ENCODE data around the gene ARHGAP18. TPM values are rescaled to one million over a fixed set of nuclear protein-coding genes. Genes with fewer than 3 reads are reported as not detected.

Gene ARHGAP18
- total RNA-seq, 4 donors from 2014 or later, result 5.1 to 12.7 (median 7.7) TPM

DNA sequence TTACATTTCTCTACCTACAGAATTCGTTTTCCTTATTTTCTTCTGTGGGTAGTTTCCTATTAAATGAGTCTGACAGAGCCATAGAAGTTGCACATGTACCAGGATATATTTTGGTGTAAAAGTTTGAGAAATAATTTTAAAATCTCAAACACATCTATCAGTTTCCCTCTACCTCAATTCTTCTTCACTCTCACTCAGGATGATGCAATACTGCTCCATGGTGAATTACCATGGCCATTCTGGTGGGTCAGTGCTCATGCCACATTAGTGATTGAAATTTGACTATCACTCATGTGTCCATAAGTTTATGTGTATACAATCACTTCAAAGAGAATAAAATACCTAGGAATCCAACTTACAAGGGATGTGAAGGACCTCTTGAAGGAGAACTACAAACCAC, 151.7 kb downstream of the ARHGAP18 start:
- 89 to 97% methylated on average over 1 of the region's 1 CpG for WGBS, 2 donors
- intact Hi-C loops (cut with DNase I; ENCODE audit: low total_unique reads), result no loop called here
- H3K4me3 ChIP-seq (ENCODE audit: low read depth, poor library complexity, severe bottlenecking), result no peak overlapping the region
- DNase-seq (ENCODE audit: low spot score in 2 of 2), result no peak
- no peak for TF ChIP-seq POLR2A (IDR thresholded peaks at IDR 0.05)
- TF ChIP-seq, protein P1, sequence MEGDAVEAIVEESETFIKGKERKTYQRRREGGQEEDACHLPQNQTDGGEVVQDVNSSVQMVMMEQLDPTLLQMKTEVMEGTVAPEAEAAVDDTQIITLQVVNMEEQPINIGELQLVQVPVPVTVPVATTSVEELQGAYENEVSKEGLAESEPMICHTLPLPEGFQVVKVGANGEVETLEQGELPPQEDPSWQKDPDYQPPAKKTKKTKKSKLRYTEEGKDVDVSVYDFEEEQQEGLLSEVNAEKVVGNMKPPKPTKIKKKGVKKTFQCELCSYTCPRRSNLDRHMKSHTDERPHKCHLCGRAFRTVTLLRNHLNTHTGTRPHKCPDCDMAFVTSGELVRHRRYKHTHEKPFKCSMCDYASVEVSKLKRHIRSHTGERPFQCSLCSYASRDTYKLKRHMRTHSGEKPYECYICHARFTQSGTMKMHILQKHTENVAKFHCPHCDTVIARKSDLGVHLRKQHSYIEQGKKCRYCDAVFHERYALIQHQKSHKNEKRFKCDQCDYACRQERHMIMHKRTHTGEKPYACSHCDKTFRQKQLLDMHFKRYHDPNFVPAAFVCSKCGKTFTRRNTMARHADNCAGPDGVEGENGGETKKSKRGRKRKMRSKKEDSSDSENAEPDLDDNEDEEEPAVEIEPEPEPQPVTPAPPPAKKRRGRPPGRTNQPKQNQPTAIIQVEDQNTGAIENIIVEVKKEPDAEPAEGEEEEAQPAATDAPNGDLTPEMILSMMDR (IDR thresholded peaks at IDR 0.05), result no peak

DNA sequence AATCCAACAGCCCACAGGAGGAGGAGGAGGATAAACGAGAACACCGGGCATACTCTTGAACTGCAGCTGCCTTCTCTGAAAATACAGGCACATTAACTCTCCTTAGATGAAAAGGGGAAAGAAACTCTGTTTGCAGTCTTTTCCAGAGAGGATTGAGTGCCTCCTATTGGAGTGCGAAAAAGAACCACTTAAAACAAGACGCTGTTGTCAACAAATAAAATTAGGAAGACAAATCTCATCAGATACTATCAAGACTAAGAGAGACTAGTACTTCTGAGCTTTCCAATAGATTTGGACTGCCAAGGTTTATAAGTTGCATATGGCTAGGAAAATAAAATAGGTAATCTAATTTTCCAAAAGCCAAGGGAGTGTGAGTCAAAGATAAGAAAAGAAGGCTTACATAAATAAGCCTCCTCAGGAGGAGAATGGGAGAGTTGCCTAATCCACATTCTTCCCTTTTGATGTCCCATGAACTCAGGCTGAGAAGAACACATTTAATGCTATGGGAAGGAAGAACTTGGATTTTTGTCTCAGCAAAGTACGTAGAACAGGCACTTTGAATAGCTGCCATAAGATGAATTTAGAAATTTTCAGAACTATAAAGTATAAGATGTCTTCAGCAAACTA, 154.7 kb downstream of the ARHGAP18 start:
- 84 to 92% methylated on average over 5 of the region's 5 CpGs for WGBS, 2 donors
- TF ChIP-seq POLR2A (IDR thresholded peaks at IDR 0.05), result no peak
- TF ChIP-seq, protein P1 (IDR thresholded peaks at IDR 0.05), result no peak
- intact Hi-C loops (cut with DNase I; ENCODE audit: low total_unique reads), result no loop called here
- DNase-seq (ENCODE audit: low spot score in 2 of 2), result no peak
- no peak overlapping the region for H3K4me3 ChIP-seq (ENCODE audit: low read depth, poor library complexity, severe bottlenecking)

GRCh38 chr6:129552413-129552812, 157.6 kb downstream of the ARHGAP18 start:
- DNase-seq (ENCODE audit: low spot score in 2 of 2), result no peak
- intact Hi-C loops (cut with DNase I; ENCODE audit: low total_unique reads), result no loop called here
- 89 to 100% methylated on average over 2 of the region's 2 CpGs for WGBS, 2 donors
- no peak overlapping the region for H3K4me3 ChIP-seq (ENCODE audit: low read depth, poor library complexity, severe bottlenecking)
- TF ChIP-seq, protein P1 (IDR thresholded peaks at IDR 0.05), result no peak
- no peak for TF ChIP-seq POLR2A (IDR thresholded peaks at IDR 0.05)

GRCh38 chr6:129551486-129551885, 158.5 kb downstream of the ARHGAP18 start:
- no peak for DNase-seq (ENCODE audit: low spot score in 2 of 2)
- 93 to 96% methylated on average over 1 of the region's 1 CpG for WGBS, 2 donors
- no peak overlapping the region for H3K4me3 ChIP-seq (ENCODE audit: low read depth, poor library complexity, severe bottlenecking)
- intact Hi-C loops (cut with DNase I; ENCODE audit: low total_unique reads), result no loop called here
- TF ChIP-seq, protein P1 (IDR thresholded peaks at IDR 0.05), result no peak
- no peak for TF ChIP-seq POLR2A (IDR thresholded peaks at IDR 0.05)

GRCh38 chr6:129546702-129547101, 163.3 kb downstream of the ARHGAP18 start:
- intact Hi-C loops (cut with DNase I; ENCODE audit: low total_unique reads), result no loop called here
- no peak overlapping the region for H3K4me3 ChIP-seq (ENCODE audit: low read depth, poor library complexity, severe bottlenecking)
- TF ChIP-seq POLR2A (IDR thresholded peaks at IDR 0.05), result no peak
- TF ChIP-seq, protein P1 (IDR thresholded peaks at IDR 0.05), result no peak
- 81 to 91% methylated on average over 4 of the region's 4 CpGs for WGBS, 2 donors
- DNase-seq (ENCODE audit: low spot score in 2 of 2), result no peak

Data from lower leg skin (tissue), 4 donors.